Measurements from ENCODE around the gene BAIAP2L1. TPM values are rescaled to one million over a fixed set of nuclear protein-coding genes. Genes with fewer than 3 reads are reported as not detected.

Gene BAIAP2L1
- total and polyA plus RNA-seq, 2 donors (not counting 3 experiments of a cell fraction or from before 2014, with no cell fraction given) = 0.32 to 1.1 TPM

GRCh38 chr7:98300595-98301372, 100.1 kb downstream of the BAIAP2L1 start:
- H2AFZ ChIP-seq (ENCODE audit: low read depth, low read length) = no peak overlapping the region
- H3K9ac ChIP-seq (replicated peaks; ENCODE audit: extremely low read depth, insufficient read depth, low read length) = no peak overlapping the region
- H3K36me3 ChIP-seq (ENCODE audit: control insufficient read depth in 2 of 2, extremely low read depth in 1 of 2, insufficient read depth in 2 of 2, low read length in 2 of 2) = no peaks in the 10 kb centered on the region
- H3K4me2 ChIP-seq (ENCODE audit: insufficient read depth, low read length) = no peak overlapping the region
- H3K9me1 ChIP-seq (replicated peaks; ENCODE audit: control insufficient read depth, extremely low read depth, insufficient read depth, low read length) = no peaks in the 10 kb centered on the region
- no peaks in the 10 kb centered on the region for H4K20me1 ChIP-seq (replicated peaks; ENCODE audit: control insufficient read depth, extremely low read depth, insufficient read depth, low read length)
- ChIA-PET CTCF (interaction anchor here (1.5 kb wide), 1 partner anchor 445 kb away, joined by 4 read pairs; no protein-coding TSS in a partner anchor), POLR2A (no interaction called here)
- H3K4me3 ChIP-seq (replicated peaks in 1 of 3; ENCODE audit: insufficient read depth in 1 of 3, low read depth in 1 of 3, low read length in 3 of 3) = no peak overlapping the region
- FAIRE-seq (no peak), DNase-seq (ENCODE audit: low read depth, low spot score) (no peak)
- H3K79me2 ChIP-seq (ENCODE audit: control insufficient read depth, insufficient read depth, low read length) = no peaks in the 10 kb centered on the region
- no TSS peak for BruUV-seq (replicated peaks)
- H3K27me3 ChIP-seq (ENCODE audit: control insufficient read depth in 2 of 2, insufficient read depth in 2 of 2, low read length in 2 of 2) = no peaks in the 10 kb centered on the region
- TF ChIP-seq CTCF (IDR thresholded peaks at IDR 0.05; ENCODE audit: extremely low read depth in 1 of 2, insufficient read depth in 1 of 2, low read depth in 1 of 2, low read length in 2 of 2) = no peak
- no peak for TF ChIP-seq FOS (IDR thresholded peaks at IDR 0.05; ENCODE audit: borderline replicate concordance, insufficient read depth, low read length)
- no peak for TF ChIP-seq MAX (IDR thresholded peaks at IDR 0.05; ENCODE audit: insufficient read depth, insufficient read length)
- no peak for TF ChIP-seq GATA2 (IDR thresholded peaks at IDR 0.05; ENCODE audit: insufficient read depth, insufficient read length, low read depth, low read length)
- TF ChIP-seq EZH2 (IDR thresholded peaks at IDR 0.05; ENCODE audit: borderline replicate concordance, low read depth, low read length, severe bottlenecking) = no peak
- no peak for TF ChIP-seq JUN (IDR thresholded peaks at IDR 0.05; ENCODE audit: borderline replicate concordance, insufficient read depth, insufficient read length, low read depth)
- TF ChIP-seq POLR2AphosphoS5 (IDR thresholded peaks at IDR 0.05; ENCODE audit: insufficient read depth, low read depth, low read length) = no peak
- TF ChIP-seq POLR2A (IDR thresholded peaks at IDR 0.05; ENCODE audit: low read depth, low read length) = no peak
- no peak for TF ChIP-seq MYC (IDR thresholded peaks at IDR 0.05; ENCODE audit: low read depth, low read length)
- H3K4me1 ChIP-seq (ENCODE audit: control insufficient read depth, extremely low read depth, insufficient read depth, low read length) = no peaks in the 10 kb centered on the region
- H3K27ac ChIP-seq (ENCODE audit: insufficient read depth, low read depth, low read length) = no peak overlapping the region
- no peaks in the 10 kb centered on the region for H3K9me3 ChIP-seq (replicated peaks; ENCODE audit: control insufficient read depth, insufficient read depth, low read length)
- intact Hi-C loops (cut with micrococcal nuclease) = no loop called here
- dilution Hi-C loops (cut with MboI; ENCODE audit: extremely low pct_ligation_motif_present, low sequenced_read_pairs) = no loop called here

Measured in endothelial cell of umbilical vein (primary cell).